Measurements from ENCODE around the gene ZNF611.

- TF ChIP-seq CTCF (IDR thresholded peaks at IDR 0.05) = no peak
- no peak for TF ChIP-seq MAFK (IDR thresholded peaks at IDR 0.05; ENCODE audit: partially characterized antibody)
- no peak for TF ChIP-seq EP300 (IDR thresholded peaks at IDR 0.05)
- no peak for TF ChIP-seq HES2 (IDR thresholded peaks at IDR 0.05)
- no peak for TF ChIP-seq RARB (CRISPR knock-in tag; IDR thresholded peaks at IDR 0.05)
- TF ChIP-seq TP53 (CRISPR knock-in tag; IDR thresholded peaks at IDR 0.05) = no peak
- no peak for TF ChIP-seq RFX5 (IDR thresholded peaks at IDR 0.05)
- no peak for TF ChIP-seq MAX (IDR thresholded peaks at IDR 0.05)
- TF ChIP-seq NR3C1 (IDR thresholded peaks at IDR 0.05) = no peak
- TF ChIP-seq ZNF302 (CRISPR knock-in tag; IDR thresholded peaks at IDR 0.05) = no peak
- no peak for TF ChIP-seq HOXA7 (CRISPR knock-in tag; IDR thresholded peaks at IDR 0.05)
- no peak for TF ChIP-seq USF2 (IDR thresholded peaks at IDR 0.05)
- no peak for TF ChIP-seq ELK1 (IDR thresholded peaks at IDR 0.05; ENCODE audit: low read depth, low read length)
- no peak for TF ChIP-seq NPAS2 (CRISPR knock-in tag; IDR thresholded peaks at IDR 0.05; ENCODE audit: borderline replicate concordance)
These were observed 44.0 kb upstream of the ZNF611 start for GRCh38 chr19:52778811-52779210.
